HG02678 (cell line): ENCODE results near the gene KCNMA1.
"Not testable (repeated sequence)": the region's sequence is repeated elsewhere in the genome, so short reads cannot be mapped to it uniquely, and the experiment has no call there.

Experiments
- ATAC-seq: cut with Tn5 transposase; IDR thresholded peaks from one replicate; pipeline ENCODE4 v1.9.1; 2021; ENCODE audit warnings: mild to moderate bottlenecking, moderate library complexity; ENCODE audit not compliant: unreplicated experiment

Gene KCNMA1

DNA sequence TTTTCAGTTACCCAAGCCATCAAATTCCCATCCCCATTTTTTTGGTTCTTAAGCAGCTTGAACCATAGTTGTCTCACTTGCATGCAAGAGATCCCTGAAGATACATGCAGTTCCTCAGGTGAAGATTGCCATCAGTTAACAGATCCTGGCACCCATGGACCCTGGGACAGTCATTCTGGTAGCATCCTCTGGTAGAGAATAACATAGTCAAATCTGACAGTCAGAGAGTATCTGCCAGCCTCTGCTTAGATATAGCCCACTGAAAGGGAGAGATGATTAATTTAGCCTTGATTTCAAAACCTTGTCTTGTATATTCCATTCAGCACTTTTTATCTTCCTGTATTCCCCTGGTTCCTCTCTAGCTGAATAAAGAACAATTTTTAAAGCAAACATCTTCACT, 280.4 kb downstream of the KCNMA1 start:
- ATAC-seq = no peak

GRCh38 chr10:77355844-77356243, 281.8 kb downstream of the KCNMA1 start:
- ATAC-seq = no peak

GRCh38 chr10:77351386-77351785, 286.2 kb downstream of the KCNMA1 start:
- no peak for ATAC-seq

GRCh38 chr10:77350711-77351119, 286.9 kb downstream of the KCNMA1 start:
- ATAC-seq = no peak

DNA sequence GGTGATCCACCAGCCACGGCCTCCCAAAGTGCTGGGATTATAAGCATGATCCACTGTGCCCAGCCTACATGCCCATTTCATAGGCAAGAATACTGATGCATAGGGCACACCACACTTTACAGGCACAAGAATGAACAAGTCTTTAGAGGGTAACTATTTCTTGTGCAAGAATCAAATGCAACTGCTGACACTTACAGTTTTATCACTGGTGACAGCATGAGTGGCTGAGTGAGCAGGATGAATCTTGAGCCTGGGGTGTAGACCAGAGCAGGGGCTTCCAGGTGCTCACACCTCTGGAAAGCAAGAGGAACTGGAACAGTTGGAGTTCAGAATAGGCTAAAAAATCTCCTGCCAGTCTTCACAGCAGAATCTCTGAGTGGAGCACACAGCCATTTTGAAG, 287.5 kb downstream of the KCNMA1 start:
- ATAC-seq = no peak

GRCh38 chr10:77349226-77349625, 288.4 kb downstream of the KCNMA1 start:
- no peak for ATAC-seq

DNA sequence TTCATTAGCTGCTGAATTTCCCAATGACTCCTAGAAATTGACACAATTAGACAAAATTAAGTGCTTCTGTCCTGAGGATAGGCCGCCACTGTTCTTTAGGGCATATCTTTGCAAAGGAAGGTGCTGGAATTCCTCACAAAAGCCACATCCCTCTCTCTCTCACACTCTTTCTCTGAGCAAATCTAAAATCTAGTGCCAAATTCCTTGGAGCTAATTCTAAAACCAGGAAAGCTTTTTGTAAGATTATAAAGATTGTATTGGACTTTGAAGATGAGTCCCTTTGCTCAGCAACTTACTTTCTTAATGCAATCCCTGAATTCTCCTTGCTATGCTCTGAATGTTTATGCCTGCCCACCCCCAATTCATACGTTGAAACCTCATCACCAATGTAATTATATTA, 288.9 kb downstream of the KCNMA1 start:
- ATAC-seq = no peak

- no peak for ATAC-seq
Observed at GRCh38 chr10:77348082-77348481, 289.5 kb downstream of the KCNMA1 start.

GRCh38 chr10:77347052-77347451, 290.6 kb downstream of the KCNMA1 start:
- ATAC-seq = no peak

DNA sequence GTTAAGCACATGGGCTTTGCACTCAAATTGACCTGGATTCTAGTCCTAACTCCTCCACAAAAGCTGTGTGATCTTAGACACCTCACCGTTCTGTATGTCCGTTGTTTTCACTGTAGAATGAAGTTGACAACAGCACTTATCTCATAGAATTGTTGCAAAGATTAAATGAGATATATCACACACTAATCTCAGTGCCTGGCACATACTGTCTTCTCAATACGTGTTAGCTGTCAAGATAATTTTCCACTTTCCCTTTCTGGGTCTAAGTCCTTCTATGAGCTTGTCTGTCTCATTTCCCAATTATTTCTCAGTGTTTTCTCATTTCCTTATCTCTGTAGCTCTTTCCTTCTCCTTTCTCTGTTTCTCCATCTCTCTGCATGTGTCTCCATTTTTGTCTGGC, 296.6 kb downstream of the KCNMA1 start:
- ATAC-seq = no peak

GRCh38 chr10:77339872-77340271, 297.7 kb downstream of the KCNMA1 start:
- not testable (repeated sequence) for ATAC-seq

DNA sequence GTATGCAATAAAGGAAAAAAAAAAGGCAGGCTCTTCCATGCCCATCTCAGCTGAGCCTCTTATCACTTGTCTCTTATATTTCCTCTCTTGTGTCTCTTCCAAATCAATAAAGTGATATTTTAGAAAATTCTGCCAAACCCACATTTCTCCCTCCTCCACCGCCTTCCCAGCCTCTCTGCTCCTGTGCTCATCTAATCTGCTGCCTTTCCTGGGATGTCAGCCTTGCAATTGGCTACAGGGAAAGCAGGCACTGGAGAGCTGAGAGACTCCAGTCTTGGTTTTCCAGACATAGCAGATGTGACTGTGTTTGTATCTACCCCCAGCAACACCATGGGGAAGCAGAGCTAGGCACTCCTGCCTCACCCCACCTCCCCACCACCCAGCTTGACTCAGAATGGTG, 298.4 kb downstream of the KCNMA1 start:
- ATAC-seq = no peak

- no peak for ATAC-seq
Observed at GRCh38 chr10:77338143-77338542, 299.5 kb downstream of the KCNMA1 start.

GRCh38 chr10:77334501-77334900, 303.1 kb downstream of the KCNMA1 start:
- ATAC-seq = no peak

DNA sequence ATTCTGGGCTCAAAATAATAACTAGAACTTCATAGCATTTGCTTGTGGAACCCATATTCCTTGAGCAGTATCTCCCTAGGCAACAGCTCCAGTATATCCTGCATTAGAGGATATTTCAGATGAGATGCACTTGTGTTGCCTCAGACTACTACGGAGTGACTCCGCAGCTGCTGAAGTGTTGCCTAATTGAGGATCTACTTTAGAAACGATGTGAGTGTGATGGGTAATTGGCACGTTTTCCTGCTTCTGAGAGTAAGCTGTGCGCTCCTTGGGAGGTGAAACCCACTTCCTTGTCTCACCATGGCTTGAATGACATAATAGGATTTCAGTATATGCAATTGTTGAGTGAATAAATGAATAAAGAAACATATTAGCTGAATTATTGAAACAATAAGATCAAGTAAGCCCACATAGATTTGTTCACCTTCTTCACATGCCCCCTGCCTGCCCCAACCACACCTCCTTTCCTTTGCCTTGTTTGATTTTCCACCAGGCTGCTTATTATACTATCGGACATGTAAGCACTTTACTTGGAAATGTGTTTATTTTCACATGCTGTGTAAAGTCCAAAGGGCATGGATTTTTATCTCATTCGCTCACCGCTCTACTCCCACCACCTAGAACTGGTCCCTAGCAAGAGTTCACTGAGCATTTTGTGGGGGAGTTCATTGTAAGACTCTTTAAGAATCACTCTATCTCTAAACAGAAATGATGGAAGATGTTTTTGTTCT, 303.8 kb downstream of the KCNMA1 start:
- no peak for ATAC-seq

DNA sequence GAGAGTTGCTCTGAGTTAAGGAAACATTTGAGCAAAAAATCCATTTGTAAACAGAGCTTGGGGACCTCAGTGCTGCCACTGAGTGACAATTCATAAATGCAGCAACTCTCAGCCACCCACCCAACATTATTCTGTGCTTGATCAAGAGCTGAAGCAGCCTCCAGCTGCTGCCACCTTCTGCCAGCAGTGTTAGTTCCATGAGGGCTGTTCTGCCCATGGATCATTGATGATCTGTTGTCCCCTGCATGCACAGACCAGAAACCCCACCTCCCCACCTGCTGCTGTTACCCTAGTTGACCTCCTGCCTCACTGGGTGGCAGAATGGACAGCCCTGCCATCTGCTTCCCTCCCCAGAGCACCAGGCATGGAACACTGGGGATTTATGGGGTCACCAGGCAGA, 305.4 kb downstream of the KCNMA1 start:
- ATAC-seq = no peak

GRCh38 chr10:77328272-77328816, 309.3 kb downstream of the KCNMA1 start:
- no peak for ATAC-seq

DNA sequence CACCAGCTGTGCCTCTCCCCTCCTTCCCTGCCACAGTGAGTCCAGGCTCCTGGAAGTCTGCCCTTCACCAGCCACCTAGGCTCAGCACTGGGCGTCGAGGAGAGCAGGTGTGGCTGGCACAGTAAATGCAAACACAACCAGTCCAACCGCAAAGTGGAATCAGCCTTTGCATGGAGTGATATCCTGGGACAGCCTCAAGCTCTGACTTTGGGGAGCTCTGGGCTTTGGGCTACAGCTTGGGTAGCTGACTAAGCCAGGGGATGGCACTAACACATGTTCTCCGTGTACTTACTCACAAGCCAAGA, 312.4 kb downstream of the KCNMA1 start:
- no peak for ATAC-seq

GRCh38 chr10:77321838-77322237, 315.8 kb downstream of the KCNMA1 start:
- no peak for ATAC-seq

DNA sequence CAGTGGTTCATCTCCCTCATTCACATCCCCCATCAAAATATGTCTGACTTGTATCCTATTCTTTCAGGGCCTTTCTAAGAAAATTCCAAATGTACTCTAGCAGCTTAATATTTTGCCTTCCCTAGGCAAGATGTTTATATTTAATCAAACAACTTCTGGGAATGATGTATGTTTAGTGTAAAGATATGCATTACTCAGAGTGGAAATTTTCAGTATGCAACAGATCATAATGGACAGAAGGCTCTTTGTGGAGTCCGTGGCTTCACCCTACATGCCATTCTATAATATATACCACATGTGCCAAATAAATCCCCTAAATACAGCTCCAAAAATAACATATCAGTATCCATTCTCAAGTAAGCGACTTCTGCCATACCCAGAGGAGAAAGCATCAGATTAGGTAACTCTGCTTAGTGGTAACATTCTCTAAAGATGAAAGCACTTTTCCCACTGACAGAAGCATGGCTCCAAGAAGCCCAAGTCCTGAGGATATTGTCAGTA, 316.6 kb downstream of the KCNMA1 start:
- ATAC-seq = no peak

- no peak for ATAC-seq
Observed at GRCh38 chr10:77319557-77319956, 318.1 kb downstream of the KCNMA1 start.

DNA sequence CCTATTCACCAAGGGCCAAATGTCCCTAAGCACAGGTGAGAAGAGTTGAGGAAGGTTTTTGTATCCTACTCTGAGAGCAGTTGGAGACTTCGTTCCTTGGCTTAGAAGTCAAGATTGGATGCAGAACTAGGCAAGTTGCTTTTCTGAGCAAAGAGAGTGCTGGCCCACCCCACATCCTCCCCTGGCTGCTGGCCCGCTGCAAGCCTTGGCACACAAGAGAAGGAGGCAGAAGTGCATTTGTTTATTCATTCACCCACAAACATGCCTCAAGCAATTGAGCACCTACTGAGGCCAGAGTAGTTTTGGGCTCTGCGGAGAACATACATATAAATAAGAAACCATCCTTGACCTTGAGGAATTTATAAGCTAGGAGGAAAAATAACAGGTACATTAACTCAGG, 318.9 kb downstream of the KCNMA1 start:
- ATAC-seq = no peak

GRCh38 chr10:77317221-77317620, 320.4 kb downstream of the KCNMA1 start:
- ATAC-seq = no peak
